PC-3 (cell line): Measurements from ENCODE around the gene ARHGAP26. TPM values are rescaled to one million over a fixed set of nuclear protein-coding genes. Genes with fewer than 3 reads are reported as not detected.
A peak's percentile ranks its signal among the peaks of the same experiment; 100 is the strongest.

Experiments used
- ATAC-seq: fragments of 200-7000 bp; cut with Tn5 transposase; 2 replicates; pipeline ENCODE4 v1.9.1; 2020; ENCODE audit warnings: mild to moderate bottlenecking, moderate library complexity
- BruUV-seq: library from RNA; stranded (reverse); fragments of 400-500 nt; replicated peaks from 2 replicates; lab custom pipeline; 2021; lab: Mats Ljungman, UMichigan
- CTCF ChIA-PET: fragments of 300-600 bp; sonication (Branson Sonifier 250); formaldehyde crosslinking; loops from one replicate; lab custom pipeline; 2022; ENCODE audit warnings: antibody characterized with exemption; lab: Charles Lee
- POLR2A ChIA-PET: fragments of 300-600 bp; sonication (Branson Sonifier 250); formaldehyde crosslinking; loops from one replicate; lab custom pipeline; 2022; ENCODE audit warnings: antibody characterized with exemption; ENCODE audit not compliant: unreplicated experiment; lab: Charles Lee
- DNase-seq: peaks from one replicate; pipeline ENCODE4 v3.0.0-alpha.2; 2015
- H2AFZ ChIP-seq: fragments of 300-600 bp; sonication (generic); 2 replicates; pipeline ENCODE4 v1.6.0; 2016; ENCODE audit warnings: antibody characterized with exemption, low read length
- H3F3A ChIP-seq: fragments of 300-600 bp; sonication (generic); one replicate; pipeline ENCODE4 v1.6.0; 2017; ENCODE audit warnings: antibody characterized with exemption, low read length, control low read depth, mild to moderate bottlenecking; ENCODE audit not compliant: unreplicated experiment
- H3K27ac ChIP-seq: fragments of 300-600 bp; sonication (generic); 2 replicates; pipeline ENCODE4 v1.5.1; 2016; ENCODE audit warnings: mild to moderate bottlenecking, low read length
- H3K27me3 ChIP-seq: fragments of 300-600 bp; sonication (generic); 2 replicates; pipeline ENCODE4 v1.6.1; 2016; ENCODE audit warnings: low read length, mixed read lengths
- H3K36me3 ChIP-seq: fragments of 300-600 bp; sonication (generic); 2 replicates; pipeline ENCODE4 v1.6.1; 2016; ENCODE audit warnings: low read depth, mixed run types, low read length, mixed read lengths
- H3K4me1 ChIP-seq: fragments of 300-600 bp; sonication (generic); 2 replicates; pipeline ENCODE4 v1.5.1; 2016; ENCODE audit warnings: low read length; ENCODE audit not compliant: insufficient read depth
- H3K4me2 ChIP-seq: fragments of 300-600 bp; sonication (generic); 2 replicates; pipeline ENCODE4 v1.6.0; 2016; ENCODE audit warnings: low read length
- H3K4me3 ChIP-seq: fragments of 300-600 bp; sonication (generic); 2 replicates; pipeline ENCODE4 v1.5.1; 2016; ENCODE audit warnings: mild to moderate bottlenecking, low read length, mixed read lengths
- H3K79me2 ChIP-seq: fragments of 300-600 bp; sonication (generic); 2 replicates; pipeline ENCODE4 v1.6.1; 2017; ENCODE audit warnings: low read length, mixed read lengths
- H3K9ac ChIP-seq: fragments of 300-600 bp; sonication (generic); 2 replicates; pipeline ENCODE4 v1.6.0; 2016; ENCODE audit warnings: mild to moderate bottlenecking, low read length
- H3K9me2 ChIP-seq: fragments of 300-600 bp; sonication (generic); replicated peaks from 2 replicates; pipeline ENCODE4 v1.6.1; 2016; ENCODE audit warnings: mixed run types, low read length, mixed read lengths
- H3K9me3 ChIP-seq: fragments of 300-600 bp; sonication (generic); 2 replicates; pipeline ENCODE4 v1.6.1; 2016; ENCODE audit warnings: low read length, mixed read lengths
- H4K20me1 ChIP-seq: fragments of 300-600 bp; sonication (generic); 2 replicates; pipeline ENCODE4 v1.6.1; 2016; ENCODE audit warnings: low read length, mixed read lengths
- CTCF ChIP-seq: fragments of 300-600 bp; sonication (generic); conservative IDR thresholded peaks from 2 replicates; pipeline ENCODE4 v1.5.1; 2017; ENCODE audit warnings: antibody characterized with exemption, low read depth, mild to moderate bottlenecking, low read length
- EZH2 ChIP-seq: fragments of 300-600 bp; sonication (generic); IDR thresholded peaks from one replicate; pipeline ENCODE4 v1.6.1; 2017; ENCODE audit warnings: antibody characterized with exemption, mild to moderate bottlenecking, low read length; ENCODE audit not compliant: unreplicated experiment
- EZH2phosphoT487 ChIP-seq: fragments of 300-600 bp; sonication (generic); IDR thresholded peaks from 2 replicates; pipeline ENCODE4 v1.6.1; 2018; ENCODE audit warnings: mild to moderate bottlenecking, antibody characterized with exemption, low read length, borderline replicate concordance
- intact Hi-C: fragments of 100-400 bp; cut with micrococcal nuclease; formaldehyde crosslinking; loops from 2 replicates; pipeline ENCODE4 v1.9.0; 2023
- total RNA-seq: library from RNA; depleted of rRNA; stranded (reverse); fragments of >200 nt; gene quantifications from 2 replicates; pipeline ENCODE4 v1.2.3, GENCODE V29; 2014

The ARHGAP26 gene
- total RNA-seq, 1 experiment from 2014 or later = 11.7 TPM

GRCh38 chr5:142745268-142745667, 24.9 kb upstream of the ARHGAP26 start:
- no peaks in the 10 kb centered on the region; the same call in 1 of the 2 replicates for H3K36me3 ChIP-seq
- peaks cover 41% of the 10 kb centered on the region for H3K4me1 ChIP-seq
- H2AFZ ChIP-seq = no peak overlapping the region
- no peak overlapping the region for H3K4me2 ChIP-seq
- ATAC-seq = no peak
- no peaks in the 10 kb centered on the region for H3K79me2 ChIP-seq
- H3F3A ChIP-seq = no peaks in the 10 kb centered on the region
- CTCF ChIA-PET = no interaction called here
- H3K9me2 ChIP-seq = no peaks in the 10 kb centered on the region
- H3K27ac ChIP-seq = no peak overlapping the region
- DNase-seq = no peak
- no peak for TF ChIP-seq EZH2
- TF ChIP-seq CTCF = no peak
- TF ChIP-seq EZH2phosphoT487 = no peak
- no peak overlapping the region for H3K9ac ChIP-seq
- no peak overlapping the region for H3K4me3 ChIP-seq
- H3K9me3 ChIP-seq = no peaks in the 10 kb centered on the region
- H3K27me3 ChIP-seq = no peaks in the 10 kb centered on the region
- no TSS peak for BruUV-seq
- H4K20me1 ChIP-seq = no peaks in the 10 kb centered on the region
- intact Hi-C loops = loop anchor here (10.0 kb wide), 1 partner anchor 140 kb away; no protein-coding TSS in a partner anchor
- POLR2A ChIA-PET = no interaction called here

GRCh38 chr5:142746532-142747433, 23.4 kb upstream of the ARHGAP26 start:
- CTCF ChIA-PET = no interaction called here
- Histone ChIP-seq H3K27ac (no peak overlapping the region), H3K4me3 (no peak overlapping the region), H4K20me1 (no peaks in the 10 kb centered on the region), H3K4me2 (no peak overlapping the region), H3F3A (no peaks in the 10 kb centered on the region), H3K79me2 (no peaks in the 10 kb centered on the region), H3K9ac (no peak overlapping the region), H3K9me2 (no peaks in the 10 kb centered on the region), H3K9me3 (no peaks in the 10 kb centered on the region), H3K27me3 (no peaks in the 10 kb centered on the region), H2AFZ (no peak overlapping the region), H3K4me1 (peaks cover 29% of the 10 kb centered on the region), H3K36me3 (no peaks in the 10 kb centered on the region; the same call in 1 of the 2 replicates)
- POLR2A ChIA-PET = no interaction called here
- intact Hi-C loops = loop anchor here (10.0 kb wide), 1 partner anchor 138 kb away; no protein-coding TSS in a partner anchor
- ATAC-seq = no peak
- no peak for DNase-seq
- BruUV-seq = no TSS peak
- TF ChIP-seq CTCF = no peak
- no peak for TF ChIP-seq EZH2phosphoT487
- no peak for TF ChIP-seq EZH2

GRCh38 chr5:142748132-142748531, 22.0 kb upstream of the ARHGAP26 start:
- POLR2A ChIA-PET = no interaction called here
- Histone ChIP-seq H3K27me3 (no peaks in the 10 kb centered on the region), H3K79me2 (no peaks in the 10 kb centered on the region), H3K9me2 (no peaks in the 10 kb centered on the region), H3K4me1 (peaks cover 28% of the 10 kb centered on the region), H3F3A (no peaks in the 10 kb centered on the region), H2AFZ (no peak overlapping the region), H3K4me3 (no peak overlapping the region), H3K36me3 (no peaks in the 10 kb centered on the region; the same call in 1 of the 2 replicates), H4K20me1 (no peaks in the 10 kb centered on the region), H3K9ac (no peak overlapping the region), H3K27ac (peak overlapping the region; percentile 54), H3K4me2 (no peak overlapping the region), H3K9me3 (no peaks in the 10 kb centered on the region)
- intact Hi-C loops = loop anchor here (10.0 kb wide), 1 partner anchor 137 kb away; no protein-coding TSS in a partner anchor
- CTCF ChIA-PET = interaction anchor here (1.0 to 1.9 kb wide), 4 partner anchors 28 to 126 kb away, joined by 3 to 6 read pairs (median 4); no protein-coding TSS in a partner anchor
- TF ChIP-seq CTCF = no peak
- no peak for TF ChIP-seq EZH2phosphoT487
- TF ChIP-seq EZH2 = no peak
- BruUV-seq = no TSS peak
- no peak for DNase-seq
- no peak for ATAC-seq
